Measurements from ENCODE around the gene ELL.

The ELL gene

DNA sequence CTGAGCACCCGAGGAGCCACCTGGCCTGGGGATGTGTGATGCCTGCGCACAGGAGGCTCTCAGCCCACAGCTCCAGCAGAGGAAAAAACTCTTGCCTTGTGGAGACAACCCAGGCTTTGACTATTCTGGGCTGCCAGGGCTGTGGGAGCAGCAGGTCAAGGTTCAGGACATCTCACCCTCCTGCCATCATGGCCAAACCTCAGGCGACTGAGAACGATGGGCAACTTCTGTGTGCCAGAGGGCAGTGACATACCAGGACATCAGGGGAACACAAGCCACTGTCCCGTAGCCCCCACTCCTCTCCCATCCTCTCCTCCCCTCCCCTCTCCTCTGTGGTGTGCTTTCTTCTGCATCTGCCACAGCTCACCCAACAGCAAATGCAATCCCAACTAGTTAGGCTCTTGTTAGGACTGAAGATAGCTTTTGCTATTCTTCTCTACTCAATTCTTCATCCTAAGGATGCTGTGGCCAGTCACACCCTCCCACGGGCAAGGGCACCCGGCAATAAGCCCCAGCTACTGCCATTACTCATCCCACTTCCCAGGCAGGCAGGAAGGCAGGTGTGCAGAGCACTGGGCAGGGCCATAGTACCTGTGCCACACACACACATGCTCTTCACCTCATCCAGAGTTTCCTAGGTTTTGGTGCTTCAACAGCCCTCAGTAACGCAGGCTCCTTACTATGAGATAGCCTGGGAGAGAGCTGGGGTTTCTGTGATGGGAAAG lies 16.8 kb downstream of the ELL start:
- TF ChIP-seq, protein P1, sequence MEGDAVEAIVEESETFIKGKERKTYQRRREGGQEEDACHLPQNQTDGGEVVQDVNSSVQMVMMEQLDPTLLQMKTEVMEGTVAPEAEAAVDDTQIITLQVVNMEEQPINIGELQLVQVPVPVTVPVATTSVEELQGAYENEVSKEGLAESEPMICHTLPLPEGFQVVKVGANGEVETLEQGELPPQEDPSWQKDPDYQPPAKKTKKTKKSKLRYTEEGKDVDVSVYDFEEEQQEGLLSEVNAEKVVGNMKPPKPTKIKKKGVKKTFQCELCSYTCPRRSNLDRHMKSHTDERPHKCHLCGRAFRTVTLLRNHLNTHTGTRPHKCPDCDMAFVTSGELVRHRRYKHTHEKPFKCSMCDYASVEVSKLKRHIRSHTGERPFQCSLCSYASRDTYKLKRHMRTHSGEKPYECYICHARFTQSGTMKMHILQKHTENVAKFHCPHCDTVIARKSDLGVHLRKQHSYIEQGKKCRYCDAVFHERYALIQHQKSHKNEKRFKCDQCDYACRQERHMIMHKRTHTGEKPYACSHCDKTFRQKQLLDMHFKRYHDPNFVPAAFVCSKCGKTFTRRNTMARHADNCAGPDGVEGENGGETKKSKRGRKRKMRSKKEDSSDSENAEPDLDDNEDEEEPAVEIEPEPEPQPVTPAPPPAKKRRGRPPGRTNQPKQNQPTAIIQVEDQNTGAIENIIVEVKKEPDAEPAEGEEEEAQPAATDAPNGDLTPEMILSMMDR (conservative IDR thresholded peaks at IDR 0.05; ENCODE audit: control insufficient read depth, insufficient read depth, low read depth, low read length) = no peak
- DNase-seq (ENCODE audit: low read depth) = no peak
- no peak overlapping the region for H3K4me3 ChIP-seq (ENCODE audit: control insufficient read depth, low read depth, low read length)

DNA sequence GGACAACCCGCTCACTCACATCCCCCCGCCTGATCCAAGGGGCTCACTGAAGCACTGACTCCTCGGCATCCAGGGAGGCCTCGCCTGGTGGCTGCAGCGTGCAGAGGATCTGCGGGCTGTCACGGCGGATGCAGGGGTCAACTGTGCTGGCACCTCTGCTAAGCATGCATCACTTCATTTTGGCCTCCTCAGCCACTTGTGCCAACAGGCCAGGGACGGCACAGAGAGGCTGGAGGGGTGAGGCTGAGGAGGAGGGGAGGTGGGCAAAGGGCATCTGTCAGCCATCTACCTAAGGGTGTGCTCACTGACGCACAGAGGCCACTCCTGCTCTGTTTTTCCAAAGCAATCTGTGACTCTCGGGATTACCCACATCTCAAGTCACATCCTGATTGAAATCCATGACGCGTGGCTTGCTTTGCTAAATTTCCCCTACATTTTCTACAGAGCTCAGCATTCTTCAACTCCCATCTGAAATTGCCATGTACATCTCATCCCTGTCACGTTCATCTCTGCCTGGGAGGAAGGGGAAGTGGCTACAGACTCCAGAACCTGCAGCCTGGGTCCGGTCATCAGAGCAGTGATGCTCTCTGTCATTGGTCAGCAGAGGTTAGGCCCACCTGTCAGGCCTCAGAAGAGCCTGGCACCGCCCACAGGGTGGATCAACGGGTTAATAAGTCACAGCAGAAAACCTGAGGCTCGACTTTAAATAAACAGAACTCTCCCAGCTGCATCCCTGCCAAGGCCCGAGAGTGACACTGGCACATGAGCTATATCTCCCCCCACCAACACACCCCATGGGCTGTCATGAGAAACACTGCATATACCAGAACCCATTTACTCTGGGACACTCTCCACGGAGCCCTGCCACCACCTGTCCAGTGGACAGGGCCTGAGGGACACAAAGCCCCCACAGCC lies 17.6 kb downstream of the ELL start:
- H3K4me3 ChIP-seq (ENCODE audit: control insufficient read depth, low read depth, low read length) = no peak overlapping the region
- no peak for DNase-seq (ENCODE audit: low read depth)
- TF ChIP-seq, protein P1 (conservative IDR thresholded peaks at IDR 0.05; ENCODE audit: control insufficient read depth, insufficient read depth, low read depth, low read length) = no peak

DNA sequence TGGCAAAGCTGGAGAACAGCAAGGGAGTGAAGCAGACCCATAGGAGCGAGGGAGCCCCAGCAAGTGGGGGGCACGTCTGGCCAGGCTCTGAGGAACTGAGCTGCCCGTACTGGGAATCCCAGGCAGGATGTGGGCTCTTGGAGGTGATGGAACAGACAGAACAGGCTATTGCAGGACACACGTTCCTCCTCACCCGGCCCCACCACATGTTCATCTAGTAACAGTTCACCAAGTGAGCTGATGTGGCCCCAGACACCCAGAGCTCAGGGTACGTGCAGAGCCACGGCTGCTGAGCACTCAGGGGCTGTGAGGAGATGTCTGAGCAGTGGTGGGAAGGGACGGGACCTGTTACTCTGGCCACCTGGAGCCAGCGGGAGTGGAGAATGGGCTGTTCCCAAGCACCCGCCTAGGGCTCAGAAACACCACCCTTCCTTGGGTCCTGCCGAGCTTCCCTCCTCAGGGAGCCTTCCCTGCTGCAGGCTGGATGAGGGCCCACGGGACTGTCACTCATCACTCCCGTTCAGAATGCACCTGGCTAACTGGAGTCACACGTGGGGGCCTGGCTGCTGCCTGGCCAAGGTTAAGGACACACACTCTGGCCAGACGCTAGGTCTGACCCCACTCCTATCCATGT lies 18.4 kb downstream of the ELL start:
- no peak for DNase-seq (ENCODE audit: low read depth)
- no peak overlapping the region for H3K4me3 ChIP-seq (ENCODE audit: control insufficient read depth, low read depth, low read length)
- TF ChIP-seq, protein P1 (conservative IDR thresholded peaks at IDR 0.05; ENCODE audit: control insufficient read depth, insufficient read depth, low read depth, low read length) = no peak

GRCh38 chr19:18502638-18503294 lies 19.1 kb downstream of the ELL start:
- no peak for DNase-seq (ENCODE audit: low read depth)
- TF ChIP-seq, protein P1 (conservative IDR thresholded peaks at IDR 0.05; ENCODE audit: control insufficient read depth, insufficient read depth, low read depth, low read length) = no peak
- no peak overlapping the region for H3K4me3 ChIP-seq (ENCODE audit: control insufficient read depth, low read depth, low read length)

DNA sequence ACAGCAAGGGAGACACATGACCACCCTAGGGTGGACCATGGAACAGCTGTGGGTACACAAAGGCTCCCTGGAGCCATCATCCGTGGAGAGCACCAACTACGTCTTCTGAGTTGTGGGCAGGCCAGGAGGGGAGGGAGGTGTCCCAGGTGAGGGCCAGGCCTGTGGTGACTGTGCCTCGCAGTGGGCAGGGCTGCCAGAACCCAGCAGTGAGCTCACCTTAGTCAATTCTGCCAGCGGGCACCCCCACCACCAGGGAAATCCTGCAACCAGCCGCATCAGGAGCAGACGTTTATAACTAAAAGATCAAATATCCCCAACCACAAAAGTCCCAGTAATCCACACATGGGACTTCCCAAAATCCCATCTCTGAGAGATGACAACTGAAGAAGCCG lies 19.6 kb downstream of the ELL start:
- no peak for DNase-seq (ENCODE audit: low read depth)
- H3K4me3 ChIP-seq (ENCODE audit: control insufficient read depth, low read depth, low read length) = no peak overlapping the region
- TF ChIP-seq, protein P1 (conservative IDR thresholded peaks at IDR 0.05; ENCODE audit: control insufficient read depth, insufficient read depth, low read depth, low read length) = no peak

DNA sequence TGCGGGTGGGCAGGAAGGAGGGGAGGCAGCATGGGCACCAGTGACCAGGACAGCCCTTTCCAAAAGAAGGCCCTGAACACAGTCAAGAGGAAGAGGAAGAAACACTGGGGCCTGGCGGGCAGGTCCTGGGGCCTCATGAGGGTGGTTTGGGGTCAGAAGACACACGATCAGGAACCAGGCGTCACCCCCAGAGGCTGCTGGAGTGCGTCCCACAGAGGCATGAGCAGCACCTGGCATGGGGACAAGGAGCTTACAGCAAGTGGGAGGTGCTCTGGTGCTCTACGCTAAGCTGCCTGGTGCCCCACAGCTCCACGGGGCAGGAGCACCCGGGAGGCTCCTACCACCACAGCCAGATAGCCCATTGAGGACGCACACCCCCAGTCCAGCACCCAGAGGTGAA lies 20.0 kb downstream of the ELL start:
- H3K4me3 ChIP-seq (ENCODE audit: control insufficient read depth, low read depth, low read length) = no peak overlapping the region
- no peak for DNase-seq (ENCODE audit: low read depth)
- TF ChIP-seq, protein P1 (conservative IDR thresholded peaks at IDR 0.05; ENCODE audit: control insufficient read depth, insufficient read depth, low read depth, low read length) = no peak
